ENCODE results near the gene QSOX1.

- TF ChIP-seq POLR2A (IDR thresholded peaks at IDR 0.05): no peak
- no peak for TF ChIP-seq CTCF (IDR thresholded peaks at IDR 0.05)
These were observed 18.2 kb upstream of the QSOX1 start for GRCh38 chr1:180136331-180136967.

Measured in stomach (tissue), 4 donors.